HUDEP-2 (cell line): ENCODE measurements around the gene PARP8.

Experiments used
- DNase-seq, 76 experiments: peaks; one replicate each; lab custom pipeline; 2025; ENCODE audit not compliant: unreplicated experiment in 76 of 76; lab: John Stamatoyannopoulos, UW

Gene PARP8

DNA sequence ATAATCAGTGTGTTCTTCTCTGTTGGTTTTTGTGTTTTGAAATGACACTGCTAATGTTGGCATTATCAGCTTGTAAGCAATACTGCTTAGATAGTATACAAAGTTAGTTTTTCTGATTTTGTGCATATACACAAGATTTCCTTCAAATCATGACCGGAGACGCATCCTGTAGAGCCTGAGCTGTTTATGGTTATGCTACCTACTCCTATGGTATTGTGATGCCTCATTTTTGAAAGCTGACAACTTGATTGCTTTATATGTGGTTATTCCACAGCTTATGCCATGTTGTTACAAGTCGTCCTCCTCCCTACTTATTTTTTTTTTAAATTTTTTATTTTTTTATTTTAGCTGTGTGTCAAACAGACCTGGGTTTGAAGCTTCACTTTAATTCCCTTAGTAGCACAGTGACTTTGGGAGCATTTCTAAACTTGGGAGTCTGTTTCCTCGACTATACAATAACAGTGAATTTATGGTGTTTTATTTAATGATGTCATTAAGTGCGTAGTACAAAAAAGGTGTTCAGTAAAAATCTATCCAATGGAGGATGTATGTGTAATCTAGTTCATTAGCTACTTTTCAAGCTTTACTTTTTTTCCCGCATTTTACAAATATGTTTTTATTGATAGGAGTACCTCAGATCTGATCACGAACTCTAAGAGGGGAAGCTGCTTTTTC lies 59.5 kb downstream of the PARP8 start:
- DNase-seq: no peak

- no peak for DNase-seq
Observed at GRCh38 chr5:50726475-50727148, 60.2 kb downstream of the PARP8 start.

- DNase-seq: peak in 2 of 76 experiments; percentile 2 to 18
Observed at GRCh38 chr5:50727149-50727496, 60.7 kb downstream of the PARP8 start.

- no peak for DNase-seq
Observed at GRCh38 chr5:50727845-50728244, 61.4 kb downstream of the PARP8 start.

- no peak for DNase-seq
Observed at GRCh38 chr5:50730336-50730735, 63.9 kb downstream of the PARP8 start.

DNA sequence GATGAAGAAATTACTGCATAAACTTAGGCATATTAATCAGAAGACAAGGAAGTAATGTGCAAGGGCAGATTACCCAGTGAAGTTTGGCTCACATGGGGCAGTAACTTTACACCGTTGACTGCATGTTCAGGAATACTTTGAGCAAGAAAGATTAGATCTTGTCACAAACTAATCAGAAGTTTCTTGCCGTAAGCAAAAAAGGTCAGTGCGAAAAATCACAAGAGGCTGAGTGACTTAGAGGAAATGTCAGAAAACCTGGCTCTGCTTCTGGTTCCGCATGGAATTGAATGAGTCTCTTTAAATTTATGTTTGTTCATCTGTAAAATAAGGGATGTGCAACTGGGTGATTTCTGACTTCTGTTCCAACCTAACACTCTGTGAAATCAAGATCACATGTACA lies 64.4 kb downstream of the PARP8 start:
- no peak for DNase-seq

DNA sequence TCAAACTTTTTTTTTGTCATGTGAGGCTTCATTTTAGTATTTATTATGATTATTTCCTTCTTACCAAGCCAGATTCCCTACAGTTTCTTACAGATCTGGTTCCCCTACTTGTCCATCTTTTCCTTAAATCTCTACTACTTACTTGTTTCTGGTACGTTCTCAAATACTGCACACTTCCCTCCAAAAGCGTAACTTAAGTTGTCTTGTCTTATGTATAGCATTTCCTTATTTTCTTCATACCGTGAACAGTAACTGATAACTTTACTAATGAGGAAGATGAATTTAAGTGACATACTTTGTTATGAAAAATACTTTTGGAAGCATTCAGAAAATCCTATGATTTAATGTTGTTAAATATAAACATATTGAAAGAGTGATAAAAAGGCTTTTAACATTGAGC lies 67.3 kb downstream of the PARP8 start:
- DNase-seq: no peak

DNA sequence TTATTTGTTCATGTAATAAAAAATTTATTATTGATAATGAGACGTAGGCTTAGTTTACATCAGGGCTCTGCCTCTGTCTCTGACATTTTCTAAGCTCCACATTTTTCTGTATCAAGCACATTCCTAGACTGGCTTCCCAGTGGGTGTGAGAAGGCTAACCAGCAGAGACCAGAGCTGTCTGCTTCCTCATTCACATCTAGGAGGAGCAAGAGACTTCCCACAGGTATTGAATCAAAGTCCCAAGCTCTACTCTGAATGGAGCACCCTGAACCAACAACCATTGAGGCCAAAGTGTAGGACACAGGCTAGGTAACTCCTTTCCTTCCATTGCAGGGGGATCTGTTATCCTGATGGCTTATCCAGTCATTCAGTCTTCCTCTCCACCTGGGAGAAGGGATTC lies 72.4 kb downstream of the PARP8 start:
- DNase-seq: no peak

- no peak for DNase-seq
Observed at GRCh38 chr5:50740832-50741231, 74.4 kb downstream of the PARP8 start.

DNA sequence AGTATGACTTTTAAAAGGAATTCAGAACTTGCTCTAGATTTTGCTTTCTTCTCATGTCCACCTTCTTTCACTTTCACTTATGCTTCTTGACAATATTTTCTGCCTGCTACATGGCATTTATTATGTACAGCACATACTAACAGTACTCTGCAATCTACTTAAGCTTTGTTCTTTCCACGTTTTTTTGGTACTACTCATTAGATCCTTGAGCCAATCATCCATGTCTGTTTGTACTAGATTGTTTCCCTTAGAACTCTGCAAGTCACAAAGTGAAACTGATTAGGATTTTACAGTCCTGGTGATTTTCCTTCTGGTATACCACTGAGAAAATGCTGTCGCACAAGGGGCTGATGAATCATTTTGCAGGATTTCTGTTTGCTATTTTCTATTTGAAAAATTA lies 78.3 kb downstream of the PARP8 start:
- DNase-seq: no peak

- no peak for DNase-seq
Observed at GRCh38 chr5:50745221-50745910, 78.9 kb downstream of the PARP8 start.

DNA sequence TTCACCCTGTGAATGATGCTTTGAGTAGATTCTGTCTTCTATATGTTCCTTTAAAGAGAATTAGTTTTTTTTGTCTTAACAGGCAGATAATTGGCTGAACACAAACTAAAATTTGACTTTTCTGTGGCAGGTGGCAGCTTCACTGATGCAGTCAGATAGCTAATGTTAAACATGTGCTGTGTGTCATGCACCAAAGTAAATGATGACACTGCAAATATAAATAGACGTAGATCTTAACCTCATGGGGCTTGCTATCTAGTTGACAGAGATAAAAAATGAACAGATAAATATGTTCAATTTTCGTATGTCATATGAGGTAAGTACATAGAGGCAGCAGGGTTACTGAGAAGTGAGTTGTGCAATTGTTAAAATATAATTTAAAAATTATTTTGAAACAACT lies 82.7 kb downstream of the PARP8 start:
- no peak for DNase-seq

DNA sequence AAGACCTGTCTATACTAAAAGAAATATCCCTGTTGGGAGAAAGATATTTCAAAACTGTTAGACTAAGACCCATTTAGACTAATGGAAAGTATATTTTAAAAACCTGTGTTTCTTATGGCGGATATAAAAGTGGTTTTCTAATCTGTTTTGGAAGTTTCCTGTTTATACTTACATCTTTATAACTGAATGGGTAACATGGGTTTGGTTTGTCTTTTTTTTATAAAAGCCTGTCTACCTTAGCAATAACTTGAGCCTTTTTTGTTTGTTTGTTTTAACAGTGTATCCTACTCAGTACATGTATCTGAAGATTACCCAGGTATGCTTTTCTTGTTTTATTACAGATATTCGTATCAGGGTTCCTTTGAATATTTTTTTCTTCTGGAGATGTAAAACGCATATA lies 83.4 kb downstream of the PARP8 start:
- no peak for DNase-seq

DNA sequence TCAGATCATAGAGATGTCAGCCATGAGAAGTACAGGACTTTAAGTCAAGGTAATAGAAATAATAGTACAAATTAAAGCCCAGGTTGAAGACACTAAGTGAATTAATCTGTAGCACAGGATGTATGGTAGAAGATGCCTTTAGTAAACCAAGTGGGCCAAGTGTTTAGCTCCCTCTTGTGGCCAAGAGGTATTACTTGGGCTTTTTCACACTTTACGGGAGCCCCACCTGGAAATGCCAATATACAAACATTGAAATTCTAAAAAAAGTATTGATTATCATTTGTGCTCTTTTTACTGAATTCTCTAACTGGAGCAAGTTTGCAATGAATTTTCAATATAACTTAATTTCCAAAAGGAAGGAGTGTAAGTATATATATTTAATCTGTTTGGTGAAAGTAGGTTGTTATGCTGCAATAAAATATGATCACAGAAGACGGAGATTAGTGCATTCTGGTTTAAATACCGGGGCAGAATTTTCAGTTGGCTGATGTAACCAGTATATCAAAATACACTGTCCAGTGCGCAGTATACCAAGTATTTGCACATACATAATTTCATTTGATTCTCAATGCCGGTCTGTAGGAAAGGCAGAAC lies 84.7 kb downstream of the PARP8 start:
- DNase-seq: peak in 10 of 76 experiments; percentile 0 to 25 (median 4)

- DNase-seq: no peak
Observed at GRCh38 chr5:50752800-50753199, 86.4 kb downstream of the PARP8 start.

DNA sequence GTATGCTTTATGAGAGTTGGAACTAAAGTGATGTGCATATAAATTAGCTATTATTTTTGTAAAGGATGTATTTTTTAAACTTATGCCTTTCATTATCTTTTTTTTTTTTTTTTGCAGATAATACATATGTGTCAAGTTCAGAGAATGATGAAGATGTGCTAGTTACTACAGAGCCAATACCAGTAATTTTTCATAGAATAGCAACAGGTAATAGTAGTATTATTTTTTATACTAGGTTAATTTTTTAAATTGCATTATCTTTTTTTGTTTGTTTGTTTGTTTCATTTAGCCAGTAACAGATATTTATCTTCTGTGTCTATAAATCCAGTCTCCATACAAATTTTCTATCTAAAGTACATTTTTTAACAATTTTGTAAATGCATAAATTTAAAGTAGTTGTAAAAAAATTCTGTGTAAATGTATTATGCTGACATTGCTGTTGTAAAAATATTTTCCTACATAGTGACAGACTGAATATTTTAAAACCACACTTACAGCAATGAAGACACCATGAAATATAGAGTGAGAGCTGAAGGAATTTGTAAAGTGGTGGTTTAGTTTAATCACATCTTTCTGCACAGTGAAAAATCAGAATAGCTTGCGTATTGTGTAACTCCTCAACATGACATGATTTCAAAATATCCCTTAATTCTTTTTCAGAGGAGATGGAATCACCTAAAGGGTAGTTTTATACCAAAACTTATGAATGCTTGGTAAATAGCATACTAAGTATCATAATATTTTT lies 93.3 kb downstream of the PARP8 start:
- DNase-seq: no peak

DNA sequence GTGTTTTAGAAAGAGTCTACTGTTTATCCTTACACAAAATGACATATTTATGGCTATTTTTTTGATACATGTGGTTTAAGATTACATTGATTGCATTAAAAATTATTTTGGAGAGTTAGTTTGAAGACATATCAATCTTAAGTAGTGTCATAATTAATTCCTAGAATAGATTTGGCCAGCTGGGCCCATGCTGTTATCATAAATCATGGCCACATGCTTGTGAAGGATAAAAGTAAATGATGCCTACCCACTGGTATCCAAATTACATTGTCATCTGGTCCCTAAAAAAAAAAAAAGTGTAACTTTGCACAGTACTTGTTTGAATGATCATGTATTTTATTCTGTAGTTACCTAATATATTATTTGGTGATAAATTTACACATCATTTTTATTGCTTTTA lies 96.9 kb downstream of the PARP8 start:
- DNase-seq: no peak

DNA sequence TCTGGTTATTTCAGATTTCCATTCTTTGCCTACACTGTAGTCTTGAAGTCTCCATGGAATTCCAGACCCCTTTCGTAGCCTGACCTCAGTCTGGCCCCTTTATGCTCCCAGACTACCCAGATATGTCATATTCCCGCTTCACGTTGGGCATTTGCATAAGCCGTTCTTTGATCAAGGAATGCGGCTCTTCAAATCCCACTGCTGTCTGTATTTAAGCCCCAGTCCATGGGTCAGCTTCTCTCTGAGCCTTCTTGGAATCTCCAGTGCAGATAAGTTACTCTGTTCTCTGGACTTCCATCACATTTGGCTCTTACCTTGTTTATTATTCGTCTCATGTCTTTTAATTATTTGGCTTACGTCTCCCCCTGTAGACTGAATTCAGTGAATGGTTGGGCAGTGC lies 97.4 kb downstream of the PARP8 start:
- DNase-seq: no peak

- DNase-seq: no peak
Observed at GRCh38 chr5:50766042-50766441, 99.6 kb downstream of the PARP8 start.

DNA sequence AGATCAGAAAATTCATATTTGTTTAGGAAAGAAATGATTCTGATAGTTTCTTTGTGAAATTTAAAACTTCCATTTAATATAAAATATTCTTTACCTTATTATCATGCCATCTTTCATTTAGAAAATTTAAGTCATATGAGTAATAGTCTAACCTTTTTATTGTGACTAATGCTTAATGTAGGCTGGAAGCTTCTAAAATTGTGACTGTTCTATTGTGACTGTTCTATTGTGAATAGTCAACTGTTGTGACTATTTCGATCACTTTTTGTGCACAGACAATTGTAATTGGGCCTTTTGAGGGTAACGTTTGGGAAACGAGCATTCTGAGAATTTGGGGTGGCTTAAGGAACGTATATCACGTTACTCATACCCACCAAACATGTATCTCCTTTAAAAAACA lies 100.0 kb downstream of the PARP8 start:
- no peak for DNase-seq

- no peak for DNase-seq
Observed at GRCh38 chr5:50766967-50767366, 100.5 kb downstream of the PARP8 start.
